ENCODE data around the gene ECHDC3. TPM values are rescaled to one million over a fixed set of nuclear protein-coding genes. Genes with fewer than 3 reads are reported as not detected.

The ECHDC3 gene
- total RNA-seq, 1 donor from 2014 or later, result 4.0 TPM

DNA sequence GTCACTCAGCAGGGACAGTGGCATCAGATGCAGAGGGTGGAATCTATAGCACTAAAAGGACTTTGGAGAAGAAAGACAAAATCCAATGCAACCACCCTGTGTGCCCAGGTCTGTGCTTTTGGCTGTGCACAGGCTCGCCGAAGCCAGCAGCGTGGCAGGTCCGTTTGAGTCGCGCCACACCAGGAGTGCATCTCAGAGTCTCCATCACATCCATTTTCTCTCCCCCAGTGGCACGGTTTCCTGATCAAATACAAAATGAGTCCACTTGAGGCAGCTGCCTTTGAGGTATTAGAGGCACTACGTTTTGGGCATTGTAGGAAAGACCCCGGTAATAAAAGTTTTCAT lies 57.5 kb downstream of the ECHDC3 start:
- no peak overlapping the region for H3K4me3 Mint-ChIP-seq
- peaks cover 6% of the 10 kb centered on the region for H3K9me3 Mint-ChIP-seq
- H3K36me3 Mint-ChIP-seq, result no peaks in the 10 kb centered on the region
- H3K27ac Mint-ChIP-seq, result no peak overlapping the region
- no peak for DNase-seq (ENCODE audit: extremely low spot score, unreplicated experiment)
- H3K4me1 Mint-ChIP-seq (ENCODE audit: unreplicated experiment), result peaks cover 19% of the 10 kb centered on the region
- H3K27me3 Mint-ChIP-seq, result no peaks in the 10 kb centered on the region
- TF ChIP-seq, protein P1, sequence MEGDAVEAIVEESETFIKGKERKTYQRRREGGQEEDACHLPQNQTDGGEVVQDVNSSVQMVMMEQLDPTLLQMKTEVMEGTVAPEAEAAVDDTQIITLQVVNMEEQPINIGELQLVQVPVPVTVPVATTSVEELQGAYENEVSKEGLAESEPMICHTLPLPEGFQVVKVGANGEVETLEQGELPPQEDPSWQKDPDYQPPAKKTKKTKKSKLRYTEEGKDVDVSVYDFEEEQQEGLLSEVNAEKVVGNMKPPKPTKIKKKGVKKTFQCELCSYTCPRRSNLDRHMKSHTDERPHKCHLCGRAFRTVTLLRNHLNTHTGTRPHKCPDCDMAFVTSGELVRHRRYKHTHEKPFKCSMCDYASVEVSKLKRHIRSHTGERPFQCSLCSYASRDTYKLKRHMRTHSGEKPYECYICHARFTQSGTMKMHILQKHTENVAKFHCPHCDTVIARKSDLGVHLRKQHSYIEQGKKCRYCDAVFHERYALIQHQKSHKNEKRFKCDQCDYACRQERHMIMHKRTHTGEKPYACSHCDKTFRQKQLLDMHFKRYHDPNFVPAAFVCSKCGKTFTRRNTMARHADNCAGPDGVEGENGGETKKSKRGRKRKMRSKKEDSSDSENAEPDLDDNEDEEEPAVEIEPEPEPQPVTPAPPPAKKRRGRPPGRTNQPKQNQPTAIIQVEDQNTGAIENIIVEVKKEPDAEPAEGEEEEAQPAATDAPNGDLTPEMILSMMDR (conservative IDR thresholded peaks at IDR 0.05), result no peak

DNA sequence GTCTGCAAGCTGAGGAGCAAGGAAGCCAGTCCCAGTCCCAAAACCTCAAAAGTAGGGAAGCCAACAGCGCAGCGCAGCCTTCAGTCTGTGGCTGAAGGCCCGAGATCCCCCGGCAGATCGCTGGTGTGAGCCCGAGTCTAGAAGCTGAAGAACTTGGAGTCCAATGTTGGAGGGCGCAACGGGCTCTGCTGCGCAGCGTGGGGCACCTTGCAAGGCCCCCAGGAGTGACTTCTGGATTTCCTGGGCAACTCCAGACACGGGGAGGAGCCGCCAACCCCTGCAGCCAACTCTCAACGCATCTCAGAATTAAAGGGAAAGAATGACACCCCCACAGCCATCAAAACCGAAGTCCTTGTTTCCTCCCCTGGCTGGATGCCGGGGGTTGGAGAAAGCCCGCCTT lies 62.2 kb downstream of the ECHDC3 start:
- DNase-seq (ENCODE audit: extremely low spot score, unreplicated experiment), result no peak
- H3K36me3 Mint-ChIP-seq, result no peaks in the 10 kb centered on the region
- TF ChIP-seq, protein P1 (conservative IDR thresholded peaks at IDR 0.05), result no peak
- no peaks in the 10 kb centered on the region for H3K27me3 Mint-ChIP-seq
- no peak overlapping the region for H3K27ac Mint-ChIP-seq
- no peaks in the 10 kb centered on the region for H3K9me3 Mint-ChIP-seq
- H3K4me3 Mint-ChIP-seq, result no peak overlapping the region
- no peaks in the 10 kb centered on the region for H3K4me1 Mint-ChIP-seq (ENCODE audit: unreplicated experiment)

DNA sequence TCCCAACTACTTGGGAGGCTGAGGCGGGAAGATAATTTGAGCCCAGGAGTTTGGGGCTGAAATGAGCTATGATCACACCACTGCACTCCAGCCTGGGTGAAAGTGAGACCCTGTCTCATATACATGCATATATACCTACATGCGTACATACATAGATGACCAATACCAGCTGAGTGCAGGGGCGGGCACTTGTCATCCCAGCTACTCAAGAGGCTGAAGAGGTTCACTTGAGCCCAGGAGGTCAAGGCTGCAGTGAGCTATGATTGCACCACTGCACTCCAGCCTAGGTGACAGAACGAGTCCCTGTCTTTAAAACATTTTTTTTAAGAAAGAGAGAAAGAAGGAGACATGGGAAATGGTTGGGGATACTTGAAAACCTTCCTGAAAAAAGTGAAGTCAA lies 63.6 kb downstream of the ECHDC3 start:
- no peaks in the 10 kb centered on the region for H3K36me3 Mint-ChIP-seq
- TF ChIP-seq, protein P1 (conservative IDR thresholded peaks at IDR 0.05), result no peak
- H3K9me3 Mint-ChIP-seq, result no peaks in the 10 kb centered on the region
- H3K27ac Mint-ChIP-seq, result no peak overlapping the region
- no peak overlapping the region for H3K4me3 Mint-ChIP-seq
- H3K27me3 Mint-ChIP-seq, result no peaks in the 10 kb centered on the region
- H3K4me1 Mint-ChIP-seq (ENCODE audit: unreplicated experiment), result peaks cover 7% of the 10 kb centered on the region
- no peak for DNase-seq (ENCODE audit: extremely low spot score, unreplicated experiment)

DNA sequence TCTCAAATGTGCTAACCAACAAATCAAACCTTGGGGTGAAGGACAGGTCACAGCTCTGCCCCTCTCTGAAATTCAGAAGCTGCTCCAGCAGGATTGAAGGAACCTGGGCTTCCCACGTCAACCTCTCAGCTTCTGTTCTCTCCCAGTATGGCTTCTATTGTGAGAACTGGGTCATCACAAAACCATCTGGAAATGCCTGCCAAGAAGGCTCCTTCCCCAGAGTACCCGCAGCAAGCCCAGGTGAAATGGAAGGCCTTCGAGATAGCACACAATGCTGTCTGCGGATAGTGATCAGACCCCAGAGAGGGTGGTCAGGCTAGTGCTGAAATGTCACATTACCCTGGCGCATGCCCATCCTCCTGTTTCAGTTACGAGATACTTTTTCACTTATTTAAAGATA lies 64.5 kb downstream of the ECHDC3 start:
- H3K4me3 Mint-ChIP-seq, result no peak overlapping the region
- peaks cover 9% of the 10 kb centered on the region for H3K4me1 Mint-ChIP-seq (ENCODE audit: unreplicated experiment)
- TF ChIP-seq, protein P1 (conservative IDR thresholded peaks at IDR 0.05), result no peak
- no peak for DNase-seq (ENCODE audit: extremely low spot score, unreplicated experiment)
- no peaks in the 10 kb centered on the region for H3K9me3 Mint-ChIP-seq
- H3K36me3 Mint-ChIP-seq, result no peaks in the 10 kb centered on the region
- H3K27me3 Mint-ChIP-seq, result no peaks in the 10 kb centered on the region
- H3K27ac Mint-ChIP-seq, result no peak overlapping the region

DNA sequence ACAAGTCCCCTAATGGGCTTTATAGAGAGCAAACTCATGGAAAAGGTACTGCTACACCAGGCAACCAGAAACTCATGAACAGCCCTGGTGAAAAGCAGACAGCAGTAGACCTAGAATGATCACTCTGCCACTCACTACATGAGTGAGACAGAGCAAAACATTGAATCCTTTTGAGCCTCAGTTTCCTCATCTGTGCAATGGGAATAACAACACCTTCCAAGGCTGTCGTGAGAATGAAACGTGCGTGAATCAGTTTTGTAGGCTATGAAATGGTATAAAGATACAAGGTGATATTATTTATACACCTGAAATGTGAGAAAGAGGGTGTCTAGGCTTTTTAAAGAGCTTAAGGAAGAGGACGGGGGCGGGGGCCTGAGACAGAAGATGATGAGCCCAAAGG lies 66.6 kb downstream of the ECHDC3 start:
- no peak overlapping the region for H3K27ac Mint-ChIP-seq
- no peaks in the 10 kb centered on the region for H3K27me3 Mint-ChIP-seq
- no peak overlapping the region for H3K4me3 Mint-ChIP-seq
- TF ChIP-seq, protein P1 (conservative IDR thresholded peaks at IDR 0.05), result no peak
- DNase-seq (ENCODE audit: extremely low spot score, unreplicated experiment), result no peak
- H3K36me3 Mint-ChIP-seq, result no peaks in the 10 kb centered on the region
- H3K4me1 Mint-ChIP-seq (ENCODE audit: unreplicated experiment), result peaks cover 9% of the 10 kb centered on the region
- no peaks in the 10 kb centered on the region for H3K9me3 Mint-ChIP-seq

DNA sequence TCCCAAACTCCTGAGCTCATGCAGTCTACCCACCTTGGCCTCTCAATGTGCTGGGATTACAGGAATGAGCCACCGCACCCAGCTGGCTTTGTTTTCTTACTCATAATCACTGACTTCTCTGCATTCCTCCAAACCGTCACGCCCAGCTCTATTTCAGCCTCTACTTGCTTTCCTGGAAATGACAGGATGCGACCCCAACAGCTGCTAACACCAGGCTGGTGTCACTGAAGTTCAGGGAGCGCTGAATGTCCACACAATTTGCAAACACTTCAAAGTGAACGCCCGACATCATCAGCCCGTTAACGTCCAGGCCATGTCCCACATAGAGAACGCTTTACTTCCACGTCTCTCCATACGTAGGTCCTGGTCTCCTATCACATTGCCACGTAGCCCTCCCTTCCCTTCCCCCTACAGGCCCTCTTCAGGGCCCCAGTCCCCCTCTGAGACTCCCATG lies 68.2 kb downstream of the ECHDC3 start:
- peaks cover 9% of the 10 kb centered on the region for H3K4me1 Mint-ChIP-seq (ENCODE audit: unreplicated experiment)
- H3K27ac Mint-ChIP-seq, result peak overlapping the region; percentile 87
- peak overlapping the region; percentile 51 for H3K4me3 Mint-ChIP-seq
- no peaks in the 10 kb centered on the region for H3K36me3 Mint-ChIP-seq
- TF ChIP-seq, protein P1 (conservative IDR thresholded peaks at IDR 0.05), result no peak
- H3K9me3 Mint-ChIP-seq, result no peaks in the 10 kb centered on the region
- H3K27me3 Mint-ChIP-seq, result no peaks in the 10 kb centered on the region
- DNase-seq (ENCODE audit: extremely low spot score, unreplicated experiment), result no peak

All from type B pancreatic cell (in vitro differentiated cells).